ENCODE results near the gene ABLIM2. TPM values are rescaled to one million over a fixed set of nuclear protein-coding genes. Genes with fewer than 3 reads are reported as not detected.

The ABLIM2 gene
- total and polyA plus RNA-seq, 2 of the 8 experiments (the other 6 are each of a cell fraction or from before 2014, with no cell fraction given): 2.8 to 3.0 TPM

- no peak overlapping the region for H3K4me2 ChIP-seq (ENCODE audit: insufficient read depth in 1 of 2, low read depth in 2 of 2, low read length in 2 of 2)
- no peak overlapping the region for H2BK5ac ChIP-seq (ENCODE audit: low read depth, low read length)
- WGBS, 2 experiments (ENCODE audit: extremely low coverage in 1 of 2, insufficient coverage in 1 of 2, insufficient read length in 1 of 2, insufficient replicate concordance in 2 of 2, low coverage in 1 of 2, low lambda C conversion rate in 2 of 2, missing lambda C conversion rate in 1 of 2): 95% methylated on average over 6 of the region's 7 CpGs; no CpG with 5 or more reads in 1 of the 2 experiments
Measured at GRCh38 chr4:8089862-8090261, 68.8 kb downstream of the ABLIM2 start.

More at GRCh38 chr4:8089862-8090261, 68.8 kb downstream of the ABLIM2 start:
- no peak overlapping the region for H2AK5ac ChIP-seq (ENCODE audit: low read depth, low read length)
- no peak overlapping the region for H2AFZ ChIP-seq (ENCODE audit: low read length)
- H4K8ac ChIP-seq (ENCODE audit: extremely low read depth, insufficient read depth, low read length): no peak overlapping the region
- no peaks in the 10 kb centered on the region for H3K36me3 ChIP-seq (ENCODE audit: control insufficient read depth in 2 of 4, insufficient read depth in 4 of 4, low read length in 3 of 4)
- no peak overlapping the region for H3K4me3 ChIP-seq (ENCODE audit: extremely low read depth in 1 of 4, insufficient read depth in 2 of 4, low read depth in 3 of 4, low read length in 4 of 4)
- no peak overlapping the region for H2BK15ac ChIP-seq (ENCODE audit: low read length)
- no peak overlapping the region for H2BK120ac ChIP-seq (replicated peaks; ENCODE audit: low read depth, low read length)
- no peaks in the 10 kb centered on the region for H3K79me1 ChIP-seq (ENCODE audit: low read depth, low read length)
- no peak overlapping the region for H3K23ac ChIP-seq (ENCODE audit: insufficient read length)
- H3K18ac ChIP-seq (ENCODE audit: extremely low read depth, low read length): no peak overlapping the region
- H3K4ac ChIP-seq (replicated peaks; ENCODE audit: insufficient read length, low read depth, low read length): no peak overlapping the region
- TF ChIP-seq SRF (IDR thresholded peaks at IDR 0.05; ENCODE audit: low read depth, low read length): no peak
- no peak for TF ChIP-seq BCL11A (IDR thresholded peaks at IDR 0.05; ENCODE audit: low read depth in 2 of 2, low read length in 2 of 2)
- no peak overlapping the region for H2BK12ac ChIP-seq (ENCODE audit: low read depth, low read length)
- peaks cover 0 to 2% (median 0%) of the 10 kb centered on the region in 4 experiments; a peak in 3 of 7 replicates for H3K4me1 ChIP-seq (replicated peaks in 1 of 4; ENCODE audit: control insufficient read depth in 3 of 4, insufficient read depth in 4 of 4, low read length in 3 of 4)
- no peaks in the 10 kb centered on the region for H3K27me3 ChIP-seq (replicated peaks in 1 of 4; ENCODE audit: control insufficient read depth in 3 of 4, extremely low read depth in 1 of 4, insufficient read depth in 3 of 4, low read length in 3 of 4)
- no peak overlapping the region for H4K91ac ChIP-seq (replicated peaks; ENCODE audit: insufficient read length, low read length)
- DNase-seq (ENCODE audit: low read depth in 1 of 2, low spot score in 2 of 2): no peak
- no peak overlapping the region for H3K56ac ChIP-seq (replicated peaks; ENCODE audit: insufficient read length, low read depth, low read length)
- no peak overlapping the region for H3K9ac ChIP-seq (replicated peaks in 1 of 4; ENCODE audit: extremely low read depth in 1 of 4, low read depth in 3 of 4, low read length in 3 of 4)
- ChIA-PET CTCF (ENCODE audit: partially characterized antibody) (interaction anchor here (0.6 to 1.6 kb wide), 3 partner anchors 9 to 321 kb away, joined by 3 to 6 read pairs (median 4); no protein-coding TSS in a partner anchor), POLR2A (ENCODE audit: partially characterized antibody) (no interaction called here)
- peaks cover 0 to 10% of the 10 kb centered on the region in 2 experiments; a peak in 2 of 4 replicates for H3K9me3 ChIP-seq (ENCODE audit: insufficient read depth in 2 of 2, low read depth in 1 of 2, low read length in 1 of 2)
- no peaks in the 10 kb centered on the region for H3K79me2 ChIP-seq (ENCODE audit: control insufficient read depth in 1 of 2, insufficient read depth in 2 of 2, low read length in 2 of 2)
- FAIRE-seq: no peak
- H4K5ac ChIP-seq (ENCODE audit: insufficient read length, low read depth, low read length): no peak overlapping the region
- H3K14ac ChIP-seq (ENCODE audit: insufficient read length): no peak overlapping the region
- H3K23me2 ChIP-seq (ENCODE audit: low read depth, low read length): no peaks in the 10 kb centered on the region
- H4K20me1 ChIP-seq (replicated peaks in 1 of 2; ENCODE audit: control insufficient read depth in 1 of 2, insufficient read depth in 2 of 2, low read length in 2 of 2): no peaks in the 10 kb centered on the region
- no peak overlapping the region for H3K27ac ChIP-seq (ENCODE audit: low read depth, low read length)
- H2BK20ac ChIP-seq (ENCODE audit: low read length): no peak overlapping the region

Data from H1 (cell line).